ENCODE measurements around the gene SFXN5.

Gene SFXN5

GRCh38 chr2:72942881-72943418 lies 128.6 kb downstream of the SFXN5 start:
- DNase-seq (ENCODE audit: low read depth, low spot score) = no peak
- CTCF ChIA-PET = interaction anchor here (0.8 to 1.9 kb wide), 3 partner anchors 28 to 269 kb away, joined by 3 to 10 read pairs (median 3); no protein-coding TSS in a partner anchor
- TF ChIP-seq CTCF (IDR thresholded peaks at IDR 0.05; ENCODE audit: insufficient read depth, low read length, missing control alignments) = no peak
- POLR2A ChIA-PET = no interaction called here
- H3K4me3 ChIP-seq (ENCODE audit: low read depth, low read length) = no peak overlapping the region

GRCh38 chr2:72942293-72942692 lies 129.2 kb downstream of the SFXN5 start:
- no peak for TF ChIP-seq CTCF (IDR thresholded peaks at IDR 0.05; ENCODE audit: insufficient read depth, low read length, missing control alignments)
- no peak for DNase-seq (ENCODE audit: low read depth, low spot score)
- CTCF ChIA-PET = interaction anchor here (0.8 to 1.9 kb wide), 3 partner anchors 29 to 270 kb away, joined by 3 to 10 read pairs (median 3); no protein-coding TSS in a partner anchor
- no peak overlapping the region for H3K4me3 ChIP-seq (ENCODE audit: low read depth, low read length)
- POLR2A ChIA-PET = no interaction called here

GRCh38 chr2:72940786-72941185 lies 130.7 kb downstream of the SFXN5 start:
- no peak overlapping the region for H3K4me3 ChIP-seq (ENCODE audit: low read depth, low read length)
- peak; percentile 56 for DNase-seq (ENCODE audit: low read depth, low spot score)
- CTCF ChIA-PET = interaction anchor here (0.7 to 2.8 kb wide), 12 partner anchors 9 to 237 kb away, joined by 3 to 19 read pairs (median 4); partner anchors contain the start of gene SPR
- TF ChIP-seq CTCF (IDR thresholded peaks at IDR 0.05; ENCODE audit: insufficient read depth, low read length, missing control alignments) = no peak
- POLR2A ChIA-PET = interaction anchor here (1.0 kb wide), 1 partner anchor 22 kb away, joined by 3 read pairs; no protein-coding TSS in a partner anchor

GRCh38 chr2:72940361-72940760 lies 131.2 kb downstream of the SFXN5 start:
- ChIA-PET POLR2A (interaction anchor here (1.0 kb wide), 1 partner anchor 22 kb away, joined by 3 read pairs; no protein-coding TSS in a partner anchor), CTCF (interaction anchor here (0.7 to 2.8 kb wide), 12 partner anchors 9 to 237 kb away, joined by 3 to 19 read pairs (median 4); partner anchors contain the start of gene SPR)
- DNase-seq (ENCODE audit: low read depth, low spot score) = no peak
- H3K4me3 ChIP-seq (ENCODE audit: low read depth, low read length) = no peak overlapping the region
- no peak for TF ChIP-seq CTCF (IDR thresholded peaks at IDR 0.05; ENCODE audit: insufficient read depth, low read length, missing control alignments)

- no peak overlapping the region for H3K4me3 ChIP-seq (ENCODE audit: low read depth, low read length)
- no peak for DNase-seq (ENCODE audit: low read depth, low spot score)
- ChIA-PET CTCF (interaction anchor here (1.7 kb wide), 1 partner anchor 46 kb away, joined by 5 read pairs; no protein-coding TSS in a partner anchor), POLR2A (no interaction called here)
- TF ChIP-seq CTCF (IDR thresholded peaks at IDR 0.05; ENCODE audit: insufficient read depth, low read length, missing control alignments) = no peak
Observed at GRCh38 chr2:72938455-72938854, 133.1 kb downstream of the SFXN5 start.

- no peak overlapping the region for H3K4me3 ChIP-seq (ENCODE audit: low read depth, low read length)
- ChIA-PET CTCF (interaction anchor here (1.0 to 1.7 kb wide), 2 partner anchors 37 to 45 kb away, joined by 3 to 5 read pairs; no protein-coding TSS in a partner anchor), POLR2A (no interaction called here)
- no peak for TF ChIP-seq CTCF (IDR thresholded peaks at IDR 0.05; ENCODE audit: insufficient read depth, low read length, missing control alignments)
- no peak for DNase-seq (ENCODE audit: low read depth, low spot score)
Observed at GRCh38 chr2:72937356-72937669, 134.2 kb downstream of the SFXN5 start.

Measured in AG04449 (cell line).